H1 (cell line): Measurements from ENCODE around the gene PRPS1. TPM values are rescaled to one million over a fixed set of nuclear protein-coding genes. Genes with fewer than 3 reads are reported as not detected.

Source experiments
- CTCF ChIA-PET: fragments of 300-600 bp; sonication (Branson Sonifier 250); formaldehyde crosslinking; loops from one replicate; lab custom pipeline; 2021; ENCODE audit not compliant: partially characterized antibody; lab: Charles Lee
- POLR2A ChIA-PET: fragments of 300-600 bp; sonication (Branson Sonifier 250); formaldehyde crosslinking; loops from one replicate; lab custom pipeline; 2021; ENCODE audit warnings: inconsistent platforms; ENCODE audit not compliant: partially characterized antibody; lab: Charles Lee
- DNase-seq, 2 experiments: peaks; one replicate each; pipeline versions ENCODE4 v3.0.0 to v3.0.0-alpha.2; 2010 to 2022; ENCODE audit warnings: low spot score in 2 of 2, low read depth in 1 of 2, mixed read lengths in 1 of 2
- FAIRE-seq: peaks from 2 replicates; lab custom pipeline; 2011; peaks lifted over from hg19 to GRCh38; lab: Jason Lieb, UNC
- H2AFZ ChIP-seq: 2 replicates; pipeline ENCODE4 v1.8.1; 2012; ENCODE audit warnings: low read length, inconsistent platforms
- H2AK5ac ChIP-seq: 2 replicates; pipeline ENCODE4 v1.6.1; 2013; ENCODE audit warnings: low read depth, low read length
- H2BK120ac ChIP-seq: replicated peaks from 2 replicates; pipeline ENCODE3; 2013; ENCODE audit warnings: low read depth, low read length, inconsistent platforms
- H2BK12ac ChIP-seq: 2 replicates; pipeline ENCODE4 v1.6.1; 2013; ENCODE audit warnings: low read depth, low read length
- H2BK15ac ChIP-seq: 2 replicates; pipeline ENCODE4 v1.6.1; 2013; ENCODE audit warnings: low read length
- H2BK20ac ChIP-seq: 2 replicates; pipeline ENCODE4 v1.6.1; 2013; ENCODE audit warnings: low read length
- H2BK5ac ChIP-seq: 2 replicates; pipeline ENCODE4 v1.6.1; 2013; ENCODE audit warnings: low read depth, low read length
- H3K14ac ChIP-seq: 2 replicates; pipeline ENCODE4 v1.6.1; 2013; ENCODE audit warnings: inconsistent platforms; ENCODE audit not compliant: insufficient read length
- H3K18ac ChIP-seq: 2 replicates; pipeline ENCODE4 v1.6.1; 2013; ENCODE audit warnings: low read length; ENCODE audit errors: extremely low read depth
- H3K23ac ChIP-seq: 2 replicates; pipeline ENCODE4 v1.6.1; 2013; ENCODE audit warnings: inconsistent platforms; ENCODE audit not compliant: insufficient read length
- H3K23me2 ChIP-seq: 2 replicates; pipeline ENCODE4 v1.6.1; 2013; ENCODE audit warnings: low read depth, low read length
- H3K27ac ChIP-seq: 2 replicates; pipeline ENCODE4 v1.6.1; 2011; ENCODE audit warnings: low read depth, low read length, inconsistent platforms
- H3K27me3 ChIP-seq, 4 experiments: replicated peaks in 1 of 4; 1 replicate in 1 of 4; 2 replicates in 3 of 4; pipeline versions ENCODE4 v1.6.1 to v1.8.1; 2011 to 2013; ENCODE audit warnings: low read length in 3 of 4, mild to moderate bottlenecking in 3 of 4, inconsistent platforms in 2 of 4, mixed read lengths in 2 of 4, moderate library complexity in 1 of 4; ENCODE audit not compliant: control insufficient read depth in 3 of 4, insufficient read depth in 3 of 4; ENCODE audit errors: extremely low read depth in 1 of 4
- H3K36me3 ChIP-seq, 4 experiments: 2 replicates each; pipeline versions ENCODE4 v1.6.1 to v1.8.1; 2011 to 2013; ENCODE audit warnings: mild to moderate bottlenecking in 4 of 4, low read length in 3 of 4, moderate library complexity in 2 of 4, control low read depth in 1 of 4, inconsistent platforms in 1 of 4; ENCODE audit not compliant: insufficient read depth in 4 of 4, control insufficient read depth in 2 of 4
- H3K4ac ChIP-seq: replicated peaks from 2 replicates; pipeline ENCODE3; 2013; ENCODE audit warnings: low read length, low read depth, mixed read lengths, inconsistent platforms; ENCODE audit not compliant: insufficient read length
- H3K4me1 ChIP-seq, 4 experiments: replicated peaks in 1 of 4; 1 replicate in 1 of 4; 2 replicates in 3 of 4; pipeline versions ENCODE4 v1.6.1 to v1.8.1; 2011 to 2013; ENCODE audit warnings: low read length in 3 of 4, inconsistent platforms in 2 of 4, mixed read lengths in 1 of 4; ENCODE audit not compliant: insufficient read depth in 4 of 4, control insufficient read depth in 3 of 4
- H3K4me2 ChIP-seq, 2 experiments: 2 replicates each; pipeline versions ENCODE4 v1.6.1 to v1.8.1; 2011 to 2013; ENCODE audit warnings: low read depth in 2 of 2, low read length in 2 of 2, control low read depth in 1 of 2, inconsistent platforms in 1 of 2, mild to moderate bottlenecking in 1 of 2; ENCODE audit not compliant: insufficient read depth in 1 of 2
- H3K4me3 ChIP-seq, 4 experiments: fragments of 200-600, 300-600 bp in 1 of 4; sonication (generic), shearing (Covaris generic), sonication (Bioruptor Twin) in 1 of 4; 2 replicates each; pipeline versions ENCODE4 v1.5.1 to v1.8.1; 2011 to 2016; ENCODE audit warnings: low read length in 4 of 4, low read depth in 3 of 4, control low read depth in 2 of 4, inconsistent platforms in 2 of 4, mild to moderate bottlenecking in 2 of 4, mixed read lengths in 1 of 4, moderate library complexity in 1 of 4; ENCODE audit not compliant: insufficient read depth in 2 of 4; ENCODE audit errors: extremely low read depth in 1 of 4
- H3K56ac ChIP-seq: replicated peaks from 2 replicates; pipeline ENCODE3; 2013; ENCODE audit warnings: low read depth, mild to moderate bottlenecking, mixed read lengths, low read length, inconsistent platforms; ENCODE audit not compliant: insufficient read length
- H3K79me1 ChIP-seq: 2 replicates; pipeline ENCODE4 v1.6.1; 2013; ENCODE audit warnings: low read depth, low read length, control low read depth
- H3K79me2 ChIP-seq, 2 experiments: 2 replicates each; pipeline versions ENCODE4 v1.6.1 to v1.8.1; 2012 to 2013; ENCODE audit warnings: low read length in 2 of 2, mild to moderate bottlenecking in 2 of 2, inconsistent platforms in 1 of 2; ENCODE audit not compliant: insufficient read depth in 2 of 2, control insufficient read depth in 1 of 2
- H3K9ac ChIP-seq, 4 experiments: replicated peaks in 1 of 4; 1 replicate in 1 of 4; 2 replicates in 3 of 4; pipeline versions ENCODE4 v1.6.1 to v1.8.1; 2011 to 2013; ENCODE audit warnings: low read depth in 3 of 4, low read length in 3 of 4, control low read depth in 2 of 4, mild to moderate bottlenecking in 2 of 4, moderate library complexity in 2 of 4, inconsistent platforms in 1 of 4; ENCODE audit errors: extremely low read depth in 1 of 4
- H3K9me3 ChIP-seq, 2 experiments: 2 replicates each; pipeline versions ENCODE4 v1.6.1 to v1.8.1; 2012 to 2013; ENCODE audit warnings: mild to moderate bottlenecking in 2 of 2, moderate library complexity in 2 of 2, control low read depth in 1 of 2, inconsistent platforms in 1 of 2, low read depth in 1 of 2, low read length in 1 of 2, mixed read lengths in 1 of 2; ENCODE audit not compliant: insufficient read depth in 2 of 2
- H4K20me1 ChIP-seq, 2 experiments: replicated peaks in 1 of 2; 2 replicates each; pipeline versions ENCODE3 to v1.8.1; 2011 to 2013; ENCODE audit warnings: inconsistent platforms in 2 of 2, low read length in 2 of 2, mild to moderate bottlenecking in 1 of 2; ENCODE audit not compliant: insufficient read depth in 2 of 2, control insufficient read depth in 1 of 2
- H4K5ac ChIP-seq: 2 replicates; pipeline ENCODE4 v1.6.1; 2013; ENCODE audit warnings: low read length, low read depth, mixed read lengths, inconsistent platforms; ENCODE audit not compliant: insufficient read length
- H4K8ac ChIP-seq: 2 replicates; pipeline ENCODE4 v1.8.0; 2013; ENCODE audit warnings: mild to moderate bottlenecking, moderate library complexity, low read length, inconsistent platforms; ENCODE audit not compliant: insufficient read depth; ENCODE audit errors: extremely low read depth
- H4K91ac ChIP-seq: replicated peaks from 2 replicates; pipeline ENCODE3; 2013; ENCODE audit warnings: low read length, mixed read lengths, inconsistent platforms; ENCODE audit not compliant: insufficient read length
- CEBPB ChIP-seq: IDR thresholded peaks from 2 replicates; pipeline ENCODE4 v1.6.1; 2012; ENCODE audit warnings: low read depth, low read length
- MAX ChIP-seq: IDR thresholded peaks from 2 replicates; pipeline ENCODE4 v1.6.1; 2012; ENCODE audit warnings: inconsistent platforms
- RXRA ChIP-seq: IDR thresholded peaks from 2 replicates; pipeline ENCODE4 v1.6.1; 2011; ENCODE audit warnings: low read depth, mild to moderate bottlenecking, low read length, moderate library complexity; ENCODE audit not compliant: insufficient read depth
- SRF ChIP-seq: IDR thresholded peaks from 2 replicates; pipeline ENCODE4 v1.6.1; 2011; ENCODE audit warnings: mild to moderate bottlenecking, low read depth, low read length, moderate library complexity
- WGBS, 2 experiments: shearing (Covaris generic) in 1 of 2; methylation state at CpG; one replicate each; pipeline versions ENCODE4 v1.1.6 to v1.1.7; 2013 to 2015; ENCODE audit warnings: low lambda C conversion rate in 2 of 2, mixed read lengths in 2 of 2, inconsistent platforms in 1 of 2, low coverage in 1 of 2, missing lambda C conversion rate in 1 of 2; ENCODE audit not compliant: insufficient replicate concordance in 2 of 2, insufficient coverage in 1 of 2, insufficient read length in 1 of 2; ENCODE audit errors: extremely low coverage in 1 of 2, missing lambda C conversion rate in 1 of 2; 5-methylcytosine and 5-hydroxymethylcytosine counted together
- polyA plus RNA-seq, 7 experiments: library from polyadenylated mRNA; depleted of rRNA in 3 of 7; stranded (reverse) in 5 of 7; unstranded in 2 of 7; fragments of >200 nt in 5 of 7; fragments of 200-250 nt in 2 of 7; gene quantifications; 1 replicate in 5 of 7; 2 replicates in 1 of 7; 4 replicates in 1 of 7; pipeline versions ENCODE4 v1.2.1 to v1.2.3, GENCODE V29; 2011 to 2013; ENCODE audit warnings: missing spikeins in 2 of 7, mixed read lengths in 2 of 7
- total RNA-seq: library from RNA; stranded (reverse); fragmentation: NEBNext Ultra II Directional; extraction: Animal tissue kit (Norgen Biotek cat#: 25700); gene quantifications from 2 replicates; pipeline ENCODE4 v1.2.1, GENCODE V29; 2021

Gene PRPS1
- total and polyA plus RNA-seq, 2 of the 8 experiments (the other 6 are each of a cell fraction or from before 2014, with no cell fraction given), result 90.1 to 110 TPM

GRCh38 chrX:107626481-107626880 lies 1.8 kb upstream of the PRPS1 start:
- DNase-seq (no peak), FAIRE-seq (no peak)
- Histone ChIP-seq H4K20me1 (peaks cover 0 to 5% of the 10 kb centered on the region in 2 experiments), H4K91ac (no peak overlapping the region), H3K56ac (no peak overlapping the region), H3K14ac (no peak overlapping the region), H3K27ac (no peak overlapping the region), H3K18ac (no peak overlapping the region), H3K23me2 (peaks cover 2% of the 10 kb centered on the region; the same call in 1 of the 2 replicates), H3K4me3 (no peak overlapping the region), H3K36me3 (no peaks in the 10 kb centered on the region; a peak in 1 of 8 replicates), H3K79me2 (peaks cover 0 to 31% of the 10 kb centered on the region in 2 experiments; a peak in 3 of 4 replicates), H3K27me3 (no peaks in the 10 kb centered on the region), H3K4me1 (no peaks in the 10 kb centered on the region; a peak in 1 of 7 replicates), H2AK5ac (no peak overlapping the region), H2AFZ (no peak overlapping the region), H2BK15ac (no peak overlapping the region), H3K9me3 (no peaks in the 10 kb centered on the region), H4K8ac (no peak overlapping the region), H2BK5ac (no peak overlapping the region), H2BK120ac (no peak overlapping the region), H2BK12ac (no peak overlapping the region), H3K9ac (no peak overlapping the region), H2BK20ac (no peak overlapping the region), H4K5ac (no peak overlapping the region), H3K4ac (no peak overlapping the region), H3K23ac (no peak overlapping the region), H3K79me1 (no peaks in the 10 kb centered on the region), H3K4me2 (no peak overlapping the region)
- ChIA-PET CTCF (no interaction called here), POLR2A (no interaction called here)
- TF ChIP-seq RXRA, result no peak
- TF ChIP-seq CEBPB, result no peak
- TF ChIP-seq MAX, result no peak
- no peak for TF ChIP-seq SRF
- WGBS, 2 experiments, result 85% methylated on average over 9 of the region's 12 CpGs; no CpG with 5 or more reads in 1 of the 2 experiments
